Natural killer cell (primary cell): Measurements from ENCODE around the gene TBL1X. TPM values are rescaled to one million over a fixed set of nuclear protein-coding genes. Genes with fewer than 3 reads are reported as not detected.

ENCODE experiments used
- ATAC-seq, 3 donors: fragments of 150-1000 bp in 2 of 3; fragments of 200-7000 bp in 1 of 3; cut with Tn5 transposase; 1 replicate in 1 of 3; 2 replicates in 2 of 3; pipeline ENCODE4 v1.10.0; 2021; ENCODE audit warnings: mild to moderate bottlenecking in 2 of 3, moderate library complexity in 2 of 3
- DNase-seq, 2 donors: peaks; one replicate each; pipeline versions ENCODE4 v3.0.0 to v3.0.0-alpha.2; 2013 to 2021; ENCODE audit warnings: mixed read lengths in 1 of 2
- H3K27ac ChIP-seq: one replicate; pipeline ENCODE4 v1.5.1; 2013; ENCODE audit warnings: mild to moderate bottlenecking, low read length
- H3K27me3 ChIP-seq: one replicate; pipeline ENCODE4 v1.6.1; 2013; ENCODE audit warnings: low read length; ENCODE audit not compliant: control insufficient read depth, insufficient read depth
- H3K36me3 ChIP-seq: one replicate; pipeline ENCODE4 v1.6.1; 2013; ENCODE audit warnings: low read length; ENCODE audit not compliant: control insufficient read depth, insufficient read depth
- H3K4me1 ChIP-seq: one replicate; pipeline ENCODE4 v1.6.1; 2013; ENCODE audit warnings: low read length; ENCODE audit not compliant: control insufficient read depth, insufficient read depth
- H3K4me3 ChIP-seq: one replicate; pipeline ENCODE4 v1.5.1; 2013; ENCODE audit warnings: low read length
- H3K9me3 ChIP-seq: one replicate; pipeline ENCODE4 v1.6.1; 2013; ENCODE audit warnings: low read length; ENCODE audit not compliant: control insufficient read depth, insufficient read depth
- H3K27ac Mint-ChIP-seq, 2 donors: one replicate each; pipeline ENCODE4 v1.8.0; 2022; ENCODE audit warnings: mild to moderate bottlenecking in 2 of 2, mixed read lengths in 2 of 2, moderate library complexity in 1 of 2
- H3K27me3 Mint-ChIP-seq, 2 donors: one replicate each; pipeline ENCODE4 v1.8.0; 2022; ENCODE audit warnings: low read depth in 2 of 2, mixed read lengths in 2 of 2
- H3K36me3 Mint-ChIP-seq: one replicate; pipeline ENCODE4 v1.8.0; 2022; ENCODE audit warnings: mixed read lengths
- H3K4me1 Mint-ChIP-seq, 2 donors: one replicate each; pipeline ENCODE4 v1.8.0; 2022; ENCODE audit warnings: mixed read lengths in 2 of 2
- H3K4me3 Mint-ChIP-seq: one replicate; pipeline ENCODE4 v1.8.0; 2022; ENCODE audit warnings: mild to moderate bottlenecking, moderate library complexity, mixed read lengths
- H3K9me3 Mint-ChIP-seq, 2 donors: one replicate each; pipeline ENCODE4 v1.8.0; 2022; ENCODE audit warnings: mixed read lengths in 2 of 2
- CTCF ChIP-seq: fragments of 200-600 bp; IDR thresholded peaks from one replicate; pipeline ENCODE4 v1.8.0; 2022; ENCODE audit warnings: antibody characterized with exemption
- WGBS: methylation state at CpG from one replicate; pipeline ENCODE4 v1.1.7; 2013; ENCODE audit warnings: missing lambda C conversion rate; ENCODE audit not compliant: insufficient coverage; 5-methylcytosine and 5-hydroxymethylcytosine counted together
- intact Hi-C: fragments of 100-400 bp; cut with micrococcal nuclease; formaldehyde crosslinking; loops from one replicate; pipeline ENCODE4 v1.14.2; 2022
- total RNA-seq, 4 donors: library from RNA; stranded (reverse); fragments of 120-200 nt in 1 of 4; gene quantifications; one replicate each; pipeline versions ENCODE4 v1.2.3 to v1.2.4, GENCODE V29; 2013 to 2022

TBL1X gene
- total RNA-seq, 3 donors from 2014 or later (not counting 1 experiment from before 2014, with no cell fraction given): 21.9 to 43.8 (median 32.7) TPM

- H3K27ac ChIP-seq: no peak overlapping the region
- H3K4me3 ChIP-seq: no peak overlapping the region
- 97% methylated on average over 14 of the region's 14 CpGs for WGBS
- Mint-ChIP-seq H3K4me1 (peaks cover 43 to 54% of the 10 kb centered on the region in 2 donors), H3K36me3 (no peaks in the 10 kb centered on the region), H3K4me3 (no peak overlapping the region), H3K27ac (no peak overlapping the region), H3K9me3 (no peaks in the 10 kb centered on the region), H3K27me3 (no peaks in the 10 kb centered on the region)
- TF ChIP-seq CTCF: no peak
- no peak for ATAC-seq
- no peak for DNase-seq
- intact Hi-C loops: no loop called here
- peaks cover 8% of the 10 kb centered on the region for H3K4me1 ChIP-seq
- no peaks in the 10 kb centered on the region for H3K27me3 ChIP-seq
- no peaks in the 10 kb centered on the region for H3K9me3 ChIP-seq
- no peaks in the 10 kb centered on the region for H3K36me3 ChIP-seq
These were observed 122.1 kb downstream of the TBL1X start for GRCh38 chrX:9586992-9587392.

GRCh38 chrX:9587642-9588041, 122.8 kb downstream of the TBL1X start:
- no peaks in the 10 kb centered on the region for H3K27me3 Mint-ChIP-seq
- Histone ChIP-seq H3K4me3 (no peak overlapping the region), H3K4me1 (peaks cover 8% of the 10 kb centered on the region), H3K9me3 (no peaks in the 10 kb centered on the region), H3K36me3 (no peaks in the 10 kb centered on the region), H3K27ac (no peak overlapping the region), H3K27me3 (no peaks in the 10 kb centered on the region)
- no peaks in the 10 kb centered on the region for H3K36me3 Mint-ChIP-seq
- H3K9me3 Mint-ChIP-seq: no peaks in the 10 kb centered on the region
- no peak overlapping the region for H3K27ac Mint-ChIP-seq
- no peak for DNase-seq
- intact Hi-C loops: no loop called here
- ATAC-seq: peak in 1 of 3 donors; percentile 22
- TF ChIP-seq CTCF: no peak
- peaks cover 44 to 47% of the 10 kb centered on the region in 2 donors for H3K4me1 Mint-ChIP-seq
- WGBS: 22% methylated on average over 5 of the region's 9 CpGs
- no peak overlapping the region for H3K4me3 Mint-ChIP-seq

GRCh38 chrX:9591496-9591895, 126.6 kb downstream of the TBL1X start:
- intact Hi-C loops: no loop called here
- peaks cover 16 to 25% of the 10 kb centered on the region in 2 donors for H3K4me1 Mint-ChIP-seq
- H3K4me3 Mint-ChIP-seq: no peak overlapping the region
- ATAC-seq (no peak), DNase-seq (no peak)
- Histone ChIP-seq H3K4me1 (peaks cover 6% of the 10 kb centered on the region), H3K27me3 (no peaks in the 10 kb centered on the region), H3K9me3 (no peaks in the 10 kb centered on the region), H3K4me3 (no peak overlapping the region), H3K36me3 (no peaks in the 10 kb centered on the region), H3K27ac (no peak overlapping the region)
- no peak overlapping the region for H3K27ac Mint-ChIP-seq
- H3K36me3 Mint-ChIP-seq: no peaks in the 10 kb centered on the region
- WGBS: 100% methylated on average over 2 of the region's 2 CpGs
- no peak for TF ChIP-seq CTCF
- H3K9me3 Mint-ChIP-seq: no peaks in the 10 kb centered on the region
- no peaks in the 10 kb centered on the region for H3K27me3 Mint-ChIP-seq

GRCh38 chrX:9593756-9594155, 128.9 kb downstream of the TBL1X start:
- ATAC-seq: no peak
- Mint-ChIP-seq H3K27me3 (no peaks in the 10 kb centered on the region), H3K9me3 (no peaks in the 10 kb centered on the region), H3K4me1 (peaks cover 5 to 10% of the 10 kb centered on the region in 2 donors), H3K27ac (no peak overlapping the region), H3K36me3 (no peaks in the 10 kb centered on the region), H3K4me3 (no peak overlapping the region)
- no peaks in the 10 kb centered on the region for H3K9me3 ChIP-seq
- 89% methylated on average over 7 of the region's 9 CpGs for WGBS
- intact Hi-C loops: no loop called here
- no peak for TF ChIP-seq CTCF
- H3K27me3 ChIP-seq: no peaks in the 10 kb centered on the region
- DNase-seq: no peak
- H3K27ac ChIP-seq: no peak overlapping the region
- no peak overlapping the region for H3K4me3 ChIP-seq
- H3K36me3 ChIP-seq: no peaks in the 10 kb centered on the region
- no peaks in the 10 kb centered on the region for H3K4me1 ChIP-seq
